ENCODE measurements around the gene RAB37. TPM values are rescaled to one million over a fixed set of nuclear protein-coding genes. Genes with fewer than 3 reads are reported as not detected.
A peak's percentile ranks its signal among the peaks of the same experiment; 100 is the strongest.

The RAB37 gene
- total and polyA plus RNA-seq, 2 of the 13 experiments (the other 11 are each of a cell fraction or from before 2014, with no cell fraction given): 0.91 to 3.7 TPM

DNA sequence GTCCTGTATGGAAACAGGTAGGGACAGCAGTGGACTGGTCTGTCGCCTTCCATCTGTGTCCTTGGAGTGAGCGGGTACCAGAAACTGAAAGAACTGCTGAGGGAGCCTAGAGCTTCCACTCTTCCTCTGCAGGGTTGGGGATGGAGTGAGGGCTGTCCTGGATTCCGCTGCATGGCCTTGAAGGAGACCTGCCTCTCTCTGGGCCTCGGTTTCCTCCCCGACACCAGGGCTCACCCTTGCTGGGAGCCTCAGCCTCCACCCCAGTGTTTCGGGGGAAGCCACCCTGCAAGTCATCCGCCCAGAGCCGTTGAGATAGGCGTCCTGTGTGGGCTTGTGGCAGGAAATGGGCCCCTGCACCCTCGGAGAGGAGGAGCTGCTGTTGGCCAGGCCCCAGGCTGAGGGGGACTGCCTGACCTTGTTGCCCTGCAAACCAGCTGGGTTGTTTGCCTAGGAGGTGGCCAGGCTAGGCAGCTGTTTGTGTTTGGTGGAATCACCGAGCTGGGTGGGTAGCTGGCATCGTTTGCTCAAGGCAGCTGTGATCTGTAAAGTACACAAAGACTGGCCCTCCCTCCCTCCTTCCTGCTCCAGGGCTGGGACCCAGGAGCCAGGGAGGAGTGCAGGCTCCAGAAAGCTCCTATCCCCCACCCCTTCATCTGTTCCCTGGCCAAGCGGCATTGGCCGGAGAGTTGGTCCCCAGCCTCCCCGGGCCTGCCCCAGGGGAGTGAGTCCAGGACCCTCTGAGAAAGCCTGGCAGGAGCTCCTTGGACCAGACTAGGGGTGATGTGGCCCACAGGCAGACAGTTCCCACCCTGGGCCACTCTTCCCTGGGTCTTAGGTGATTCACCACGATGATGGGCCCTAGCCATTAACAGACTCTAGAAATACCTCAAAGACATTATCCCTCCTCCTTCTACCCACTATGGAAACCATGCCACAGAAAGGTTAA lies 1.3 kb downstream of the RAB37 start (continued):
- TF ChIP-seq, protein P1, sequence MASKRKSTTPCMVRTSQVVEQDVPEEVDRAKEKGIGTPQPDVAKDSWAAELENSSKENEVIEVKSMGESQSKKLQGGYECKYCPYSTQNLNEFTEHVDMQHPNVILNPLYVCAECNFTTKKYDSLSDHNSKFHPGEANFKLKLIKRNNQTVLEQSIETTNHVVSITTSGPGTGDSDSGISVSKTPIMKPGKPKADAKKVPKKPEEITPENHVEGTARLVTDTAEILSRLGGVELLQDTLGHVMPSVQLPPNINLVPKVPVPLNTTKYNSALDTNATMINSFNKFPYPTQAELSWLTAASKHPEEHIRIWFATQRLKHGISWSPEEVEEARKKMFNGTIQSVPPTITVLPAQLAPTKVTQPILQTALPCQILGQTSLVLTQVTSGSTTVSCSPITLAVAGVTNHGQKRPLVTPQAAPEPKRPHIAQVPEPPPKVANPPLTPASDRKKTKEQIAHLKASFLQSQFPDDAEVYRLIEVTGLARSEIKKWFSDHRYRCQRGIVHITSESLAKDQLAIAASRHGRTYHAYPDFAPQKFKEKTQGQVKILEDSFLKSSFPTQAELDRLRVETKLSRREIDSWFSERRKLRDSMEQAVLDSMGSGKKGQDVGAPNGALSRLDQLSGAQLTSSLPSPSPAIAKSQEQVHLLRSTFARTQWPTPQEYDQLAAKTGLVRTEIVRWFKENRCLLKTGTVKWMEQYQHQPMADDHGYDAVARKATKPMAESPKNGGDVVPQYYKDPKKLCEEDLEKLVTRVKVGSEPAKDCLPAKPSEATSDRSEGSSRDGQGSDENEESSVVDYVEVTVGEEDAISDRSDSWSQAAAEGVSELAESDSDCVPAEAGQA (IDR thresholded peaks at IDR 0.05; ENCODE audit: low read depth): no peak
- TF ChIP-seq, protein P1 (CRISPR knock-in tag; IDR thresholded peaks at IDR 0.05; ENCODE audit: borderline replicate concordance): no peak
- no peak; the same call in 1 of the 2 replicates for TF ChIP-seq CEBPG (CRISPR knock-in tag; IDR thresholded peaks at IDR 0.05)
- no peak for TF ChIP-seq CSRNP2 (CRISPR knock-in tag; conservative IDR thresholded peaks at IDR 0.05; ENCODE audit: low read depth)
- TF ChIP-seq ZSCAN20 (CRISPR knock-in tag; IDR thresholded peaks at IDR 0.05; ENCODE audit: borderline replicate concordance): no peak
- TF ChIP-seq TERF1 (CRISPR knock-in tag; IDR thresholded peaks at IDR 0.05): no peak
- peak; percentile 50 for TF ChIP-seq HNRNPLL (IDR thresholded peaks at IDR 0.05; ENCODE audit: low read depth, low read length, poor library complexity, severe bottlenecking)
- peak; percentile 89 for TF ChIP-seq PRDM10 (CRISPR knock-in tag; IDR thresholded peaks at IDR 0.05; ENCODE audit: low read depth)
- TF ChIP-seq PTBP1 (IDR thresholded peaks at IDR 0.05; ENCODE audit: low read depth, low read length, poor library complexity, severe bottlenecking): no peak
- peak; percentile 4; the same call in 1 of the 2 replicates for TF ChIP-seq ZNF768 (CRISPR knock-in tag; IDR thresholded peaks at IDR 0.05)
- TF ChIP-seq, protein P2, sequence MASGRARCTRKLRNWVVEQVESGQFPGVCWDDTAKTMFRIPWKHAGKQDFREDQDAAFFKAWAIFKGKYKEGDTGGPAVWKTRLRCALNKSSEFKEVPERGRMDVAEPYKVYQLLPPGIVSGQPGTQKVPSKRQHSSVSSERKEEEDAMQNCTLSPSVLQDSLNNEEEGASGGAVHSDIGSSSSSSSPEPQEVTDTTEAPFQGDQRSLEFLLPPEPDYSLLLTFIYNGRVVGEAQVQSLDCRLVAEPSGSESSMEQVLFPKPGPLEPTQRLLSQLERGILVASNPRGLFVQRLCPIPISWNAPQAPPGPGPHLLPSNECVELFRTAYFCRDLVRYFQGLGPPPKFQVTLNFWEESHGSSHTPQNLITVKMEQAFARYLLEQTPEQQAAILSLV (CRISPR knock-in tag; IDR thresholded peaks at IDR 0.05; ENCODE audit: borderline replicate concordance): peak; percentile 32; the same call in 1 of the 2 replicates
- peak; percentile 97 for TF ChIP-seq HIVEP1 (CRISPR knock-in tag; IDR thresholded peaks at IDR 0.05)
- no peak for TF ChIP-seq ZNF572 (CRISPR knock-in tag; IDR thresholded peaks at IDR 0.05)
- TF ChIP-seq PHF5A (CRISPR knock-in tag; IDR thresholded peaks at IDR 0.05; ENCODE audit: low read depth, unreplicated experiment): no peak

Data from HepG2 (cell line).